OCI-LY7 (cell line): ENCODE data around the gene HACD3. TPM values are rescaled to one million over a fixed set of nuclear protein-coding genes. Genes with fewer than 3 reads are reported as not detected.

Experiments
- Bru-seq: library from RNA; stranded (reverse); fragments of 400-500 nt; gene quantifications from one replicate; lab custom pipeline; 2021; lab: Mats Ljungman, UMichigan
- BruChase-seq, 2 experiments: library from RNA; stranded (reverse); fragments of 400-500 nt; gene quantifications; one replicate each; lab custom pipeline; 2021; lab: Mats Ljungman, UMichigan
- BruUV-seq: library from RNA; stranded (reverse); fragments of 400-500 nt; replicated peaks from 2 replicates; lab custom pipeline; 2021; lab: Mats Ljungman, UMichigan
- CTCF ChIA-PET: fragments of 300-600 bp; sonication (Branson Sonifier 250); formaldehyde crosslinking; loops from one replicate; lab custom pipeline; 2022; ENCODE audit warnings: antibody characterized with exemption; ENCODE audit not compliant: unreplicated experiment; lab: Charles Lee
- POLR2A ChIA-PET: fragments of 300-600 bp; sonication (Branson Sonifier 250); formaldehyde crosslinking; loops from one replicate; lab custom pipeline; 2022; ENCODE audit warnings: antibody characterized with exemption; lab: Charles Lee
- DNase-seq: peaks from one replicate; pipeline ENCODE4 v3.0.0-alpha.2; 2015; ENCODE audit warnings: low spot score
- H2AFZ ChIP-seq: fragments of 200-600 bp; sonication (generic), shearing (Covaris generic); 2 replicates; pipeline ENCODE4 v1.6.1; 2014; ENCODE audit warnings: mild to moderate bottlenecking, antibody characterized with exemption, low read length, moderate library complexity
- H3K27ac ChIP-seq: fragments of 200-600 bp; sonication (generic); 2 replicates; pipeline ENCODE4 v1.5.1; 2014; ENCODE audit warnings: mixed run types, low read depth, mild to moderate bottlenecking, moderate library complexity, low read length, inconsistent platforms; ENCODE audit not compliant: poor library complexity, severe bottlenecking
- H3K36me3 ChIP-seq: fragments of 200-600 bp; sonication (generic); 2 replicates; pipeline ENCODE4 v1.6.1; 2014; ENCODE audit warnings: mild to moderate bottlenecking, antibody characterized with exemption, low read length, moderate library complexity, mixed read lengths; ENCODE audit not compliant: insufficient read depth
- H3K4me1 ChIP-seq: fragments of 200-600 bp; sonication (generic); 2 replicates; pipeline ENCODE4 v1.5.1; 2014; ENCODE audit warnings: mild to moderate bottlenecking, low read length; ENCODE audit not compliant: insufficient read depth, poor library complexity, severe bottlenecking
- H3K4me2 ChIP-seq: fragments of 200-600 bp; sonication (generic); 2 replicates; pipeline ENCODE4 v1.6.1; 2014; ENCODE audit warnings: mild to moderate bottlenecking, low read length
- H3K4me3 ChIP-seq: fragments of 200-600 bp; sonication (generic); 2 replicates; pipeline ENCODE4 v1.5.1; 2014; ENCODE audit warnings: mild to moderate bottlenecking, low read depth, low read length; ENCODE audit not compliant: poor library complexity, severe bottlenecking
- H3K79me2 ChIP-seq: fragments of 200-600 bp; sonication (generic); 2 replicates; pipeline ENCODE4 v1.6.1; 2016; ENCODE audit warnings: low read depth, mild to moderate bottlenecking, low read length, moderate library complexity, mixed read lengths; ENCODE audit not compliant: insufficient read depth
- H3K9me2 ChIP-seq: fragments of 200-600 bp; sonication (generic); 2 replicates; pipeline ENCODE4 v1.6.1; 2016; ENCODE audit warnings: mild to moderate bottlenecking, low read length, mixed read lengths; ENCODE audit not compliant: insufficient read depth
- H3K9me3 ChIP-seq: fragments of 200-600 bp; sonication (generic); 2 replicates; pipeline ENCODE4 v1.6.1; 2014; ENCODE audit warnings: mild to moderate bottlenecking, mixed run types, low read length, mixed read lengths
- H4K20me1 ChIP-seq: fragments of 200-600 bp; sonication (generic); 2 replicates; pipeline ENCODE4 v1.6.1; 2014; ENCODE audit warnings: mild to moderate bottlenecking, antibody characterized with exemption, low read length, moderate library complexity, mixed read lengths; ENCODE audit not compliant: insufficient read depth
- CTCF ChIP-seq: fragments of 200-600 bp; sonication (generic); conservative IDR thresholded peaks from 2 replicates; pipeline ENCODE4 v1.5.1; 2014; ENCODE audit warnings: mild to moderate bottlenecking, antibody characterized with exemption, low read length, moderate library complexity, mixed read lengths
- EZH2phosphoT487 ChIP-seq: fragments of 200-600 bp; sonication (generic); IDR thresholded peaks from 2 replicates; pipeline ENCODE4 v1.6.1; 2018; ENCODE audit warnings: low read depth, borderline replicate concordance, mild to moderate bottlenecking, mixed run types, antibody characterized with exemption, low read length, moderate library complexity, mixed read lengths
- intact Hi-C: fragments of 100-400 bp; cut with micrococcal nuclease; formaldehyde crosslinking; loops from one replicate; pipeline ENCODE4 v1.10.0; 2022; ENCODE audit not compliant: unreplicated experiment
- long read RNA-seq: library from polyadenylated mRNA; stranded (forward); transcript quantifications from one replicate; pipeline ENCODE4 v2.0.0, GENCODE V29; 2022
- total RNA-seq, 2 experiments: library from RNA; depleted of rRNA in 1 of 2; stranded (reverse); fragments of >200 nt in 1 of 2; shearing (Covaris generic) in 1 of 2; gene quantifications; 2 replicates each; pipeline ENCODE4 v1.2.3, GENCODE V29; 2014 to 2022

Gene HACD3
- 29.2 and 34.7 TPM in 2 replicates for total RNA-seq (2014; rRNA removed; shearing (Covaris generic))
- total RNA-seq (2022), result 50.5 and 55.3 TPM in 2 replicates
- Bru-seq, nascent RNA, result percentile 89 among the genes with signal in this experiment
- BruChase-seq, experiment 1, labeled RNA remaining after a 6-hour chase, result percentile 84 among the genes with signal in this experiment
- percentile 91 among the genes with signal in this experiment for BruChase-seq, experiment 2, labeled RNA remaining after a 2-hour chase
- long read RNA-seq, transcript HACD3-201 (11 exons, 3,228 nt), result major isoform, 176 of 211 reads
- long read RNA-seq, partial matches to known transcripts, result 12 of 211 reads
- long read RNA-seq, other reads (novel, unspliced or antisense), result 17 of 211 reads

GRCh38 chr15:65530318-65531111, at the start of gene HACD3:
HACD3 (plus strand) TSS chr15:65530463; CDS start chr15:65530632, 169 bp downstream.
- no peak for TF ChIP-seq EZH2phosphoT487
- peak; percentile 82 for DNase-seq
- H3K9me2 ChIP-seq, result no peaks in the 10 kb centered on the region
- intact Hi-C loops, result no loop called here
- H3K27ac ChIP-seq, result peak within 1 kb of the TSS; percentile 54
- H3K4me3 ChIP-seq, result peak within 1 kb of the TSS; percentile 79
- H3K79me2 ChIP-seq, result peaks cover 49% of the 10 kb centered on the region
- no TSS peak for BruUV-seq
- H3K36me3 ChIP-seq, result peaks cover 10% of the 10 kb centered on the region
- ChIA-PET CTCF (interaction anchor here (0.6 to 0.7 kb wide), 3 partner anchors 12 to 99 kb away, joined by 3 to 6 read pairs (median 3); no protein-coding TSS in a partner anchor), POLR2A (interaction anchor here (0.8 to 2.9 kb wide), 8 partner anchors 9 to 338 kb away, joined by 3 to 11 read pairs (median 4); partner anchors contain the start of genes DPP8 and RAB11A)
- peak within 1 kb of the TSS; percentile 97 for H2AFZ ChIP-seq
- no peaks in the 10 kb centered on the region; the same call in 1 of the 2 replicates for H4K20me1 ChIP-seq
- peak within 1 kb of the TSS; percentile 68 for H3K4me2 ChIP-seq
- H3K9me3 ChIP-seq, result no peaks in the 10 kb centered on the region
- H3K4me1 ChIP-seq, result peaks cover 27% of the 10 kb centered on the region

- CTCF ChIA-PET, result no interaction called here
- intact Hi-C loops, result no loop called here
- Histone ChIP-seq H3K9me3 (no peaks in the 10 kb centered on the region), H3K9me2 (no peaks in the 10 kb centered on the region), H3K4me2 (no peak overlapping the region), H4K20me1 (no peaks in the 10 kb centered on the region), H2AFZ (no peak overlapping the region), H3K36me3 (peaks cover 89% of the 10 kb centered on the region), H3K4me1 (no peaks in the 10 kb centered on the region), H3K27ac (no peak overlapping the region), H3K4me3 (no peak overlapping the region), H3K79me2 (no peaks in the 10 kb centered on the region)
- TF ChIP-seq CTCF, result no peak
- no peak for TF ChIP-seq EZH2phosphoT487
- POLR2A ChIA-PET, result no interaction called here
- DNase-seq, result no peak
- no TSS peak for BruUV-seq
Measured at GRCh38 chr15:65484876-65485275, 45.4 kb upstream of the HACD3 start.

- no peak for DNase-seq
- Histone ChIP-seq H2AFZ (no peak overlapping the region), H3K36me3 (peaks cover 95% of the 10 kb centered on the region), H3K9me3 (no peaks in the 10 kb centered on the region), H3K9me2 (no peaks in the 10 kb centered on the region), H3K27ac (no peak overlapping the region), H3K4me2 (no peak overlapping the region), H3K79me2 (peaks cover 19% of the 10 kb centered on the region; the same call in 1 of the 2 replicates), H3K4me3 (no peak overlapping the region), H4K20me1 (no peaks in the 10 kb centered on the region), H3K4me1 (no peaks in the 10 kb centered on the region)
- no peak for TF ChIP-seq CTCF
- no peak for TF ChIP-seq EZH2phosphoT487
- BruUV-seq, result no TSS peak
- intact Hi-C loops, result no loop called here
- POLR2A ChIA-PET, result interaction anchor here (0.8 kb wide), 2 partner anchors 60 to 105 kb away, joined by 3 to 5 read pairs; no protein-coding TSS in a partner anchor
- CTCF ChIA-PET, result no interaction called here
Measured at GRCh38 chr15:65494076-65494475, 36.2 kb upstream of the HACD3 start.
